Ramos (cell line): ENCODE results near the gene AOPEP.
"Not testable (repeated sequence)": the region's sequence is repeated elsewhere in the genome, so short reads cannot be mapped to it uniquely, and the experiment has no call there.

Source experiments
- in situ Hi-C: fragments of 300-500 bp; cut with MboI; formaldehyde crosslinking; loops from one replicate; pipeline ENCODE4 v1.14.3; 2022; ENCODE audit warnings: low sequenced_read_pairs; ENCODE audit not compliant: unreplicated experiment

AOPEP gene

GRCh38 chr9:94938384-94938783 lies 211.9 kb downstream of the AOPEP start:
- in situ Hi-C loops, result no loop called here

- in situ Hi-C loops, result not testable (repeated sequence)
Observed at GRCh38 chr9:94940296-94940695, 213.8 kb downstream of the AOPEP start.

GRCh38 chr9:94941211-94941875 lies 214.8 kb downstream of the AOPEP start:
- in situ Hi-C loops, result no loop called here

- in situ Hi-C loops, result no loop called here
Observed at GRCh38 chr9:94944626-94945025, 218.1 kb downstream of the AOPEP start.

GRCh38 chr9:94945197-94946144 lies 219.0 kb downstream of the AOPEP start:
- in situ Hi-C loops, result no loop called here

- in situ Hi-C loops, result no loop called here
Observed at GRCh38 chr9:94946256-94946655, 219.8 kb downstream of the AOPEP start.

- in situ Hi-C loops, result no loop called here
Observed at GRCh38 chr9:94948567-94949235, 222.2 kb downstream of the AOPEP start.

- in situ Hi-C loops, result no loop called here
Observed at GRCh38 chr9:94949370-94949769, 222.9 kb downstream of the AOPEP start.

GRCh38 chr9:94950040-94950578 lies 223.6 kb downstream of the AOPEP start:
- in situ Hi-C loops, result no loop called here

- in situ Hi-C loops, result no loop called here
Observed at GRCh38 chr9:94950579-94951323, 224.3 kb downstream of the AOPEP start.

- in situ Hi-C loops, result no loop called here
Observed at GRCh38 chr9:94951324-94952135, 225.0 kb downstream of the AOPEP start.

GRCh38 chr9:94952565-94953373 lies 226.3 kb downstream of the AOPEP start:
- in situ Hi-C loops, result no loop called here

- in situ Hi-C loops, result no loop called here
Observed at GRCh38 chr9:94956731-94957130, 230.2 kb downstream of the AOPEP start.

GRCh38 chr9:94960964-94961363 lies 234.5 kb downstream of the AOPEP start:
- in situ Hi-C loops, result no loop called here

- in situ Hi-C loops, result no loop called here
Observed at GRCh38 chr9:94961870-94962269, 235.4 kb downstream of the AOPEP start.

- in situ Hi-C loops, result not testable (repeated sequence)
Observed at GRCh38 chr9:94965631-94966030, 239.1 kb downstream of the AOPEP start.

- in situ Hi-C loops, result not testable (repeated sequence)
Observed at GRCh38 chr9:94966046-94966445, 239.5 kb downstream of the AOPEP start.

- in situ Hi-C loops, result no loop called here
Observed at GRCh38 chr9:94967482-94967881, 241.0 kb downstream of the AOPEP start.
